GM19193 (cell line): ENCODE results near the gene PIF1.

Source experiments
- POLR2A ChIP-seq: IDR thresholded peaks from 4 replicates; pipeline ENCODE4 v1.6.1; 2011; ENCODE audit not compliant: insufficient read depth, insufficient read length; ENCODE audit errors: extremely low read depth

PIF1 gene

GRCh38 chr15:64772964-64773363 lies 52.5 kb downstream of the PIF1 start:
- no peak for TF ChIP-seq POLR2A

- TF ChIP-seq POLR2A: no peak
Measured at GRCh38 chr15:64772488-64772887, 53.0 kb downstream of the PIF1 start.

GRCh38 chr15:64770626-64771025 lies 54.8 kb downstream of the PIF1 start:
- TF ChIP-seq POLR2A: no peak

GRCh38 chr15:64767203-64767602 lies 58.2 kb downstream of the PIF1 start:
- TF ChIP-seq POLR2A: no peak

DNA sequence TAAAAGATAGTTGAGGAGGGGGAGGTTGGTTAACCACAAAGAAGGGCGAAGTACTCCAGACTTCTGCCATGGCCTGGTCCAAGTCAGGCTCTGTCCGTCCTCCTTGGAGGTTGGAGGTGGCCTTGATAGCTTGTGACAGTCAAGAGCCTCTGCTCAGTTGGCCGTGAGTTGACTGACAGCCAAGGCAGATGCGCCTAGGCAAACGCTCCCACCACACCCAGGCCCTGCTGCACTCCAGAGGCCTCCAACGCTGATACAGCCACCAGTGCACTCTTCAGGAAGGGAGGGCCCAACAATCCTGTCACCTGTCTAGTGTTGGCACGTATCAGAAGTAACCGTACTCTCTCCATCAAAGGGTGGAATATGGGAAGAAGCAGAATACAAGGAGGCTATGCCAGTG lies 59.4 kb downstream of the PIF1 start:
- no peak for TF ChIP-seq POLR2A
